Osteoblast (primary cell): ENCODE results near the gene AKAP14. TPM values are rescaled to one million over a fixed set of nuclear protein-coding genes. Genes with fewer than 3 reads are reported as not detected.
"Not testable (repeated sequence)": the region's sequence is repeated elsewhere in the genome, so short reads cannot be mapped to it uniquely, and the experiment has no call there.

Experiments used
- DNase-seq: peaks from one replicate; pipeline ENCODE4 v3.0.0; 2011; ENCODE audit warnings: low spot score, mixed read lengths; ENCODE audit not compliant: insufficient read length; ENCODE audit errors: missing footprints
- H2AFZ ChIP-seq: 2 replicates; pipeline ENCODE4 v1.6.0; 2011; ENCODE audit warnings: mild to moderate bottlenecking, low read length
- H3K27ac ChIP-seq: 2 replicates; pipeline ENCODE4 v1.5.1; 2011; ENCODE audit warnings: mild to moderate bottlenecking, low read depth, low read length, moderate library complexity
- H3K27me3 ChIP-seq: 2 replicates; pipeline ENCODE4 v1.6.0; 2012; ENCODE audit warnings: mild to moderate bottlenecking, control low read depth, inconsistent platforms, low read length, moderate library complexity; ENCODE audit not compliant: insufficient read depth
- H3K36me3 ChIP-seq: 2 replicates; pipeline ENCODE4 v1.5.1; 2011; ENCODE audit warnings: mild to moderate bottlenecking, low read length, control low read depth, moderate library complexity; ENCODE audit not compliant: insufficient read depth
- H3K4me1 ChIP-seq: 2 replicates; pipeline ENCODE4 v1.5.1; 2011; ENCODE audit warnings: mild to moderate bottlenecking, low read length, control low read depth, moderate library complexity; ENCODE audit not compliant: insufficient read depth
- H3K4me2 ChIP-seq: 2 replicates; pipeline ENCODE4 v1.6.0; 2011; ENCODE audit warnings: mild to moderate bottlenecking, low read length; ENCODE audit not compliant: insufficient read depth
- H3K4me3 ChIP-seq: fragments of 200-600 bp; sonication (generic); 3 replicates; pipeline ENCODE4 v1.5.1; 2012; ENCODE audit warnings: mild to moderate bottlenecking, low read length, inconsistent platforms; ENCODE audit not compliant: insufficient read depth
- H3K79me2 ChIP-seq: 2 replicates; pipeline ENCODE4 v1.6.0; 2012; ENCODE audit warnings: mild to moderate bottlenecking, low read length, control low read depth, inconsistent platforms; ENCODE audit not compliant: insufficient read depth
- H3K9me3 ChIP-seq: 2 replicates; pipeline ENCODE4 v1.5.1; 2011; ENCODE audit warnings: low read depth, low read length, control low read depth
- H4K20me1 ChIP-seq: 2 replicates; pipeline ENCODE4 v1.6.0; 2012; ENCODE audit warnings: mild to moderate bottlenecking, low read length, control low read depth; ENCODE audit not compliant: insufficient read depth
- CTCF ChIP-seq: IDR thresholded peaks from 2 replicates; pipeline ENCODE4 v1.5.1; 2011; ENCODE audit warnings: mild to moderate bottlenecking, low read depth, low read length, moderate library complexity; ENCODE audit errors: extremely low read depth
- total RNA-seq: library from RNA; depleted of rRNA; stranded (reverse); fragments of >200 nt; gene quantifications from 2 replicates; pipeline ENCODE4 v1.2.3, GENCODE V29; 2012

AKAP14 gene
- total RNA-seq, 1 donor, result not detected

- Histone ChIP-seq H3K4me1 (no peaks in the 10 kb centered on the region), H4K20me1 (no peaks in the 10 kb centered on the region), H2AFZ (no peak overlapping the region), H3K4me2 (no peak overlapping the region), H3K27me3 (no peaks in the 10 kb centered on the region), H3K27ac (no peak overlapping the region), H3K4me3 (no peak overlapping the region), H3K36me3 (no peaks in the 10 kb centered on the region), H3K79me2 (no peaks in the 10 kb centered on the region), H3K9me3 (no peaks in the 10 kb centered on the region)
- TF ChIP-seq CTCF, result no peak
- no peak for DNase-seq
Measured at GRCh38 chrX:119919835-119920585, 24.3 kb downstream of the AKAP14 start.

- H3K9me3 ChIP-seq, H3K4me2 ChIP-seq: not testable (repeated sequence)
Measured at GRCh38 chrX:119922391-119922790, 26.7 kb downstream of the AKAP14 start.

GRCh38 chrX:119935215-119935874 lies 39.7 kb downstream of the AKAP14 start:
- Histone ChIP-seq H3K4me3 (no peak overlapping the region), H3K27ac (no peak overlapping the region), H3K27me3 (no peaks in the 10 kb centered on the region), H3K4me1 (no peaks in the 10 kb centered on the region), H3K36me3 (peaks cover 16% of the 10 kb centered on the region), H2AFZ (no peak overlapping the region), H3K79me2 (no peaks in the 10 kb centered on the region), H3K9me3 (no peaks in the 10 kb centered on the region), H3K4me2 (no peak overlapping the region), H4K20me1 (no peaks in the 10 kb centered on the region)
- no peak for DNase-seq
- no peak for TF ChIP-seq CTCF

More at GRCh38 chrX:119922391-119922790, 26.7 kb downstream of the AKAP14 start:
- not testable (repeated sequence) for H2AFZ ChIP-seq, H3K4me3 ChIP-seq, H3K27me3 ChIP-seq, DNase-seq, H4K20me1 ChIP-seq, H3K27ac ChIP-seq, H3K36me3 ChIP-seq, H3K79me2 ChIP-seq, H3K4me1 ChIP-seq

- H2AFZ ChIP-seq, result no peak overlapping the region
- no peak for DNase-seq
- H4K20me1 ChIP-seq, result no peaks in the 10 kb centered on the region
- no peak overlapping the region for H3K4me3 ChIP-seq
- no peaks in the 10 kb centered on the region for H3K27me3 ChIP-seq
- peaks cover 4% of the 10 kb centered on the region for H3K36me3 ChIP-seq
- TF ChIP-seq CTCF, result no peak
- peaks cover 12% of the 10 kb centered on the region for H3K79me2 ChIP-seq
- no peak overlapping the region for H3K4me2 ChIP-seq
- H3K27ac ChIP-seq, result no peak overlapping the region
- H3K9me3 ChIP-seq, result no peaks in the 10 kb centered on the region
- peaks cover 8% of the 10 kb centered on the region for H3K4me1 ChIP-seq
Measured at GRCh38 chrX:119941336-119941735, 45.6 kb downstream of the AKAP14 start.
